Right forelimb (tissue), 1 donor: ENCODE results near the gene SLC39A9.
"Not testable (repeated sequence)": the region's sequence is repeated elsewhere in the genome, so short reads cannot be mapped to it uniquely, and the experiment has no call there.

Experiments
- DNase-seq: peaks from one replicate; pipeline ENCODE4 v3.0.0-alpha.2; 2018

SLC39A9 gene

DNA sequence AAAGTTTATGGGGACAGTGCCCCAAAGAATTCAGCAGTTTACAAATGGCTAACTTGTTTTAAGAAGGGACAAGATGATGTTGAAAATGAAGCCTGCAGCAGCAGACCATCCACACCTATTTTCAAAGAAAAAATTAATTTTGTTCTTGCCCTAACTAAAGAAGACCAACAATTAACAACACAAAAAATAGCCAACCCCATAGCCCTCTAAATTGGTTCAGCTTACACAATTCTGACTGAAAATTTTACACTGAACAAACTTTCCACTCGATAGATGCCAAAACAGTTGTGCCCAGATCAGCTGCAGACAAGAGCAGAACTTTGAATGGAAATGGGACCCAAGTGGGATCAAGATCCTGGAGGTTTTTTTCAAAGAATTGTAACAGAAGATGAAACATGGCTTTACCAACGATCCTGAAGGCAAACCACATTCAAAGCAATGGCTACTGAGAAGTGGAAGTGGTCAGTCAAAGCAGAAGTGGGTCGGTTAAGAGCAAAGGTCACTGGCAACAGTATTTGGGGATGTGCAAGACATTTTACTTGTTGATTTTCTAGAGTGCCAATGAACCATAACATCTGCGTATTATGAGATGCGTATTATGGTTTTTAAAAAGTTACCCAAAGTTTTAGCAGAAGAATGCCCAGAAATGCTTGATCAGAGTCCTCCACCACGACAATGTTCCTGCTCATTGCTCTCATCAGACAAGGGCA, 30.0 kb downstream of the SLC39A9 start:
- DNase-seq: no peak

GRCh38 chr14:69429643-69430042, 31.2 kb downstream of the SLC39A9 start:
- DNase-seq: no peak

- no peak for DNase-seq
Observed at GRCh38 chr14:69430306-69430939, 31.9 kb downstream of the SLC39A9 start.

DNA sequence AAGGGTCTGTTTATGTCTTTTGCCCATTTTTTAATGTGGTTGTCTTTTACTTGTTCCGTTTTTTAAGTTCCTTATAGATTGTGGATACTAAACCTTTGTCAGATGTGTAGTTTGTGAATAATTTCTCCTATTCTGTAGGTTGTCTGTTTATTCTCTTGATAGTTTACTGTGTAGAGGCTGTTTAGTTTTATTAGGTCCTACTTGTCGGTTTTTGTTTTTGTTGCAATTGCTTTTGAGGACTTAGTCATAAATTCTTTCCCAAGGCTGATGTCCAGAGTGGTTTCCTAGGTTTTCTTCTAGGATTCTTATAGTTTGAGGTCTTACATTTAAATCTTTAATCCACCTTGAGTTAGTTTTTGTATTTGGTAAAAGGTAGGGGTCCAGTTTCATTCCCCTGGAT, 33.9 kb downstream of the SLC39A9 start:
- no peak for DNase-seq

GRCh38 chr14:69439521-69440270, 41.2 kb downstream of the SLC39A9 start:
- no peak for DNase-seq

DNA sequence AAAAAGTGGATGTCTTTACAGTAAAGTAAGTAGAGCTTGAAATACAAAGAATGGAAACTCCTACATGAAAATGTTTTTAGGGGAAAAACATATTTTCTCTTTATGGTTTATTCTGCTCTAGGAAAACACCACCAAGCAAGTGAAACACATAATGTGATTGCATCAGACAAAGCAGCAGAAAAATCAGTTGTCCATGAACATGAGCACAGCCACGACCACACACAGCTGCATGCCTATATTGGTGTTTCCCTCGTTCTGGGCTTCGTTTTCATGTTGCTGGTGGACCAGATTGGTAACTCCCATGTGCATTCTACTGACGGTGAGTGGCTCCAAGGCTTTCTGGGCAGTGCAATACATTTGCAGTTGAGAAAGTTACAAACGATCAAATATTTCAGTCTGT, 43.5 kb downstream of the SLC39A9 start:
- DNase-seq: no peak

GRCh38 chr14:69443296-69443805, 44.9 kb downstream of the SLC39A9 start:
- DNase-seq: no peak

- no peak for DNase-seq
Observed at GRCh38 chr14:69449216-69449615, 50.7 kb downstream of the SLC39A9 start.

DNA sequence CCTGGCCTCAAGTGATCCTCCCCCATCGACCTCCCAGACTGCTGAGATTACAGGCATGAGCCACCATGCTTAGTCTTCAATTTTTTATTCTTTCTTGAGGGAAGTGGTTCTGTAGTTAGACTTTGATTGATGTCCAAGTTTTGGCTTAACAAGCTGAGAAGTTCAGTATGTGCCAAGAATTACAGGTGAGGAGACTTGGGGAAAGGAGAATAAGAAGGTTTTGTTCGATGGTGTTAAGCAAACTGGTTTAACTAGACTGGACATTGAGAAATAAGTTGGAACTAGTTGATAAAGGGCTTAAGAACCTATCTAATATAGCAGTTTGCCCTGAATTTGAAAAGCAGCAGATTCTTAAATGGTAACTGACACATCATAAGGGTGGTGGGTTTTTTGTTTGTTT, 53.4 kb downstream of the SLC39A9 start:
- DNase-seq: no peak

DNA sequence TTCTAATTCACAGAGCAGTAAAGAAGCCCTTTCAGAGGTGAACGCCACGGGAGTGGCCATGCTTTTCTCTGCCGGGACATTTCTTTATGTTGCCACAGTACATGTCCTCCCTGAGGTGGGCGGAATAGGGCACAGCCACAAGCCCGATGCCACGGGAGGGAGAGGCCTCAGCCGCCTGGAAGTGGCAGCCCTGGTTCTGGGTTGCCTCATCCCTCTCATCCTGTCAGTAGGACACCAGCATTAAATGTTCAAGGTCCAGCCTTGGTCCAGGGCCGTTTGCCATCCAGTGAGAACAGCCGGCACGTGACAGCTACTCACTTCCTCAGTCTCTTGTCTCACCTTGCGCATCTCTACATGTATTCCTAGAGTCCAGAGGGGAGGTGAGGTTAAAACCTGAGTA, 59.9 kb downstream of the SLC39A9 start:
- no peak for DNase-seq

GRCh38 chr14:69459122-69459521, 60.6 kb downstream of the SLC39A9 start:
- DNase-seq: no peak

- peak; percentile 55 for DNase-seq
Observed at GRCh38 chr14:69460093-69460701, 61.7 kb downstream of the SLC39A9 start.

DNA sequence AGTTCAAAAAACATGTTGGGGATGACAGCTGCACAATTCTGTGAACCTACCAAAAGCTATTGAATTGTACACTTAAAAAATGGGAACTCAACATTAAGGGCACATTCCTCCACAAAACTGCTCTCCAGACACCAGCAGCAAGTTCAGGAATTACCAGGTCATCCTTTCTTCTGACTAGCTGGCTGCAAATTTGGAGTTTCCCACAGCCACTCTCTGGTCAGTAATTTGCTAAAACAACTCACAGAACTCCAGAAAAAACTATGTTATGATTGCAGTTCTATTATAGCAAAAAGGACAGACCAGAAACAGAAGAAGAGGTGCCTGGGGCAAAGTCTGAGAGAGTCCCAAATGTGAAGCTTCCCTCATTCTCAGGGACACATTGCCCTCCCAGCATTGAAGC, 65.9 kb downstream of the SLC39A9 start:
- DNase-seq: no peak

- DNase-seq: no peak
Observed at GRCh38 chr14:69464829-69465228, 66.3 kb downstream of the SLC39A9 start.

GRCh38 chr14:69468949-69469348, 70.5 kb downstream of the SLC39A9 start:
- no peak for DNase-seq

GRCh38 chr14:69471436-69471835, 72.9 kb downstream of the SLC39A9 start:
- DNase-seq: no peak

DNA sequence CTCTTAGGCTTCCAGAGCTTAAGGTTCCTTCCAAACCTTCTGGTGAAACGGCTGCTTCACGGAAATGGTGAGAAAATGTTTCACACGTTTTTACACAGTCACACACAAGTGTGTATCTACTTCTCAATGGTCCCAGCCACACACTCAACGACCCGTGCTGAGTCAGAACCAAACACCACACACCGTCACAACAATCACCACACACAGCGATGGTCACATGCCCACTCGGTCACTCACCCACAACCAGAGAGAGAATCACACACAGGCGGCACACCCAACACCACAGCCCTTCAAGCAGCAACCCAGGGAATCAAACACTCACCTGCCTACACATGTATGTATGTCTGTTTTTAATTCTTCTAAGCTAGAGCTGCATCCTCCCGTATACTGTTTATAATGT, 73.4 kb downstream of the SLC39A9 start:
- DNase-seq: no peak

DNA sequence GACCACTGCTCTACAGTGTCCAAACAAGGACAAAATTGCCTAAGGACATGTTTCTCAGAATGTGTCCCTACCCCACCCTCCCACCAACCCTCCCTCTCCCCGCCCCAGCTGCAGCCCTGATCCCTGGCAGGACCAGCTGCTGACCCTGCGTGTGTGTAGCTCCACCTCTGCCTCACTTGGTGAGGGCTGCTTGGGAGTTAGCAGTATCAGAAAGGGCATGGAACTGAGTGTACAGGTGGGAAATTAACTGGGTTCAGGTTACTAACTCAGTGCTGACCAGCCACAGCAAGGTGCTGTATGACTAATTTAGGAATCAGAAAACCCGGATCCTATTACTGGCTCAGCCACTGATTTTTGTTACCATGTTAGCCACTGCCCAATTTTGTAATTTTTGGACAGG, 74.8 kb downstream of the SLC39A9 start:
- DNase-seq: no peak

DNA sequence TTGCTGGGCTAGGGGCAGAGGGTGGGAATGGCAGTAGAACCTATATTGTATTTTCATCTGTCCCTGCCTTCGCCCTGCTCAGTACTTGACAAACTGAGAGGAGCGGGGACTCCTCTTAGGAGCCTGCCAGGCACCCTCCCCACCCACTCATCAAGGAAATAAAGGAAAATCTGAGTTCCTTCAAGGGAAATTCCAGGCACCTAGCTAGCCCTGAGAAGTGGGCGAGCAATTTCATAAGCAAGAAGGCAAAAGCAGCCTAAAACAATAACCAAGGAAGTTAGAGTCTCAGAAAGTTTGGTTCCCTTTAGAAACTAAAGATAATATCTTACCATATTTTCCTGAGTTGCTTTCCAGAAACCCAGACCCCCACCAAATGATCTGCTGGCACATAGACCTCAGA, 75.5 kb downstream of the SLC39A9 start:
- DNase-seq: no peak

DNA sequence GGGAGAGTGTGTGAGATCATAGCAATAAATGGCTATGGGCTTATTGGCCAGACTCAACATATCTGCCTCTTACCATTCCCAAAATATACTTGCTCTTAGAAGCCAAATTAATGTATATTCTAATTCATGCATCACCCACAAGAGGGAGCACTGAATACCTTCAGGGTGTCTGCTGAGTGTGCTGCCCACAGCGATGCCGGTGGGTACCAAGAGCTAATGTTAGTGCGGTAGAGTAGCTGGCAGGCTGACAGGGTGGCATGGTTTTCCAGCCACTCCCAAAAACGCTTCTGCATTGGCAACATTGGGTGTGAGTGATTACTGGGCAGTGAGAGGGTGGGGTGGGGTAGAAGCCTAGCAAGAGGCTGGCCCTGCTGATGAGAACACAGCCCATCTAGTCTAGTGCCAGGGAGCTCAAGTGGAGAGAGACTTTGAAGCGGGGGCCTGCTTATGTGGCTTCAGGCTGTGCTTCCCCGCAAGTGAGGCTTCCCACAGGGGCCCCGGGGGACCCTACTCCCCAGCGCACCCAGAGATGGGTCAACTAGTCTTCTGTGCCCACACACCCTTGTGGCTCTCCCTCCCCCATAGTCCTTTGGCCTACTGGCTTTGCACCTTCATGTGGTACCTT, 76.8 kb downstream of the SLC39A9 start:
- DNase-seq: no peak

DNA sequence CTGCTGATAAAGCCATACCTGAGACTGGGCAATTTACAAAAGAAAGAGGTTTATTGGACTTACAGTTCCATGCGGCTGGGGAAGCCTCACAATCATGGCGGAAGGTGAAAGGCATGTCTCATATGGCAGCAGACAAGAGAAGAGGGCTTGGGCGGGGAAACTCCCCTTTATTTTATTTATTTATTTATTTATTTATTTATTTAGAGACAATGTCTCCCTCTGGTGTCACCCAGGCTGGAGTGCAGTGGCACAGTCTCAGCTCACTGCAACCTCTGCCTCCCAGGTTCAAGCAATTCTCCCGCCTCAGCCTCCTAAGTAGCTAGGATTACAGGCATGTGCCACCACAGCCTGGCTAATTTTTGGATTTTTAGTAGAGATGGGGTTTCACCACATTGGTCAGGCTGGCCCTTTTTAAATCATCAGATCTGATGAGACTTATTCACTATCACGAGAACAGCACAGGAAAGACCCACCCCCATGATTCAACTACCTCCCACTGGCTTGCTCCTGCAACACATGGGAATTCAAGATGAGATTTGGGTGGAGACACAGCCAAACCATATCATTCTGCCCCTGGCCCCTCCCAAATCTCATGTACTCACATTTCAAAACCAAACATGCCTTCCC, 78.4 kb downstream of the SLC39A9 start:
- DNase-seq: not testable (repeated sequence)

DNA sequence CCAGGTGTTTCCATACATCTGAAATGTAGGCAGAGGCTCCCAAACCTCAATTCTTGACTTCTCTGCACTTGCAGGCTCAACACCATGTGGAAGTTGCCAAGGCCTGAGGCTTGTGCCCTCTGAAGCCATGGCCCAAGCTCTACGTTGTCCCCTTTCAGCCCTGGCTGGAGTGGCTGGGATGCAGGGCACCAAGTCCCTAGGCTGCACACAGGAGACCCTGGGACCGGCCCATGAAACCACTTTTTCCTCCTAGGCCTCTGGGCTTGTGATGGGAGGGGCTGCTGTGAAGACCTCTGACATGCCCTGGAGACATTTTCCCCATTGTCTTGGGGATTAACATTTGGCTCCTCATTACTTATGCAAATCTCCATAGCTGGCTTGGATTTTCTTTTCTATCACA, 79.6 kb downstream of the SLC39A9 start:
- DNase-seq: not testable (repeated sequence)
